RWPE2 (cell line): ENCODE results near the gene HIVEP1.

Source experiments
- ATAC-seq: fragments of 200-7000 bp; cut with Tn5 transposase; 3 replicates; pipeline ENCODE4 v1.9.1; 2021; ENCODE audit warnings: low read depth
- DNase-seq: peaks from one replicate; pipeline ENCODE4 v3.0.0-alpha.2; 2020; ENCODE audit warnings: low spot score
- H3K27ac ChIP-seq: fragments of 450-650 bp; 2 replicates; pipeline ENCODE4 v1.5.1; 2017; ENCODE audit warnings: mild to moderate bottlenecking; ENCODE audit not compliant: poor library complexity, severe bottlenecking
- H3K27me3 ChIP-seq: fragments of 250-450 bp; sonication (Bioruptor Pico); 2 replicates; pipeline ENCODE4 v1.5.1; 2021; ENCODE audit warnings: mild to moderate bottlenecking, moderate library complexity; ENCODE audit not compliant: insufficient read depth, poor library complexity, severe bottlenecking
- H3K36me3 ChIP-seq: fragments of 250-450 bp; sonication (Bioruptor Pico); 2 replicates; pipeline ENCODE4 v1.5.1; 2020; ENCODE audit warnings: low read depth, mild to moderate bottlenecking, moderate library complexity
- H3K4me1 ChIP-seq: fragments of 250-450 bp; sonication (Bioruptor Pico); 2 replicates; pipeline ENCODE4 v1.5.1; 2021; ENCODE audit warnings: mild to moderate bottlenecking, moderate library complexity; ENCODE audit not compliant: insufficient read depth, poor library complexity, severe bottlenecking
- H3K4me3 ChIP-seq: fragments of 250-450 bp; sonication (Bioruptor Pico); 2 replicates; pipeline ENCODE4 v1.5.1; 2021; ENCODE audit warnings: mild to moderate bottlenecking, moderate library complexity; ENCODE audit not compliant: severe bottlenecking
- H3K9me3 ChIP-seq: fragments of 250-450 bp; sonication (Bioruptor Pico); 2 replicates; pipeline ENCODE4 v1.5.1; 2021; ENCODE audit warnings: mild to moderate bottlenecking, moderate library complexity; ENCODE audit not compliant: severe bottlenecking
- CTCF ChIP-seq: fragments of 450-650 bp; IDR thresholded peaks from one replicate; pipeline ENCODE4 v1.5.1; 2017; ENCODE audit warnings: mild to moderate bottlenecking, moderate library complexity; ENCODE audit not compliant: poor library complexity, severe bottlenecking

Gene HIVEP1

GRCh38 chr6:12129523-12129922, 117.4 kb downstream of the HIVEP1 start:
- no peak for TF ChIP-seq CTCF
- no peak overlapping the region for H3K4me3 ChIP-seq
- H3K27ac ChIP-seq, result no peak overlapping the region
- no peak for DNase-seq
- no peaks in the 10 kb centered on the region for H3K9me3 ChIP-seq
- ATAC-seq, result no peak
- peaks cover 24% of the 10 kb centered on the region for H3K36me3 ChIP-seq
- H3K27me3 ChIP-seq, result no peaks in the 10 kb centered on the region
- peaks cover 5% of the 10 kb centered on the region for H3K4me1 ChIP-seq

GRCh38 chr6:12132351-12133222, 120.5 kb downstream of the HIVEP1 start:
- Histone ChIP-seq H3K9me3 (no peaks in the 10 kb centered on the region), H3K36me3 (peaks cover 25% of the 10 kb centered on the region), H3K27me3 (no peaks in the 10 kb centered on the region), H3K4me3 (no peak overlapping the region), H3K27ac (no peak overlapping the region), H3K4me1 (peaks cover 15% of the 10 kb centered on the region)
- DNase-seq (no peak), ATAC-seq (no peak)
- TF ChIP-seq CTCF, result no peak

- no peaks in the 10 kb centered on the region for H3K27me3 ChIP-seq
- no peak for TF ChIP-seq CTCF
- DNase-seq (no peak), ATAC-seq (no peak)
- no peaks in the 10 kb centered on the region for H3K9me3 ChIP-seq
- no peak overlapping the region for H3K4me3 ChIP-seq
- no peak overlapping the region for H3K27ac ChIP-seq
- H3K4me1 ChIP-seq, result peaks cover 17% of the 10 kb centered on the region
- peaks cover 38% of the 10 kb centered on the region for H3K36me3 ChIP-seq
Observed at GRCh38 chr6:12134581-12134980, 122.5 kb downstream of the HIVEP1 start.

GRCh38 chr6:12134991-12135390, 122.9 kb downstream of the HIVEP1 start:
- no peak for TF ChIP-seq CTCF

GRCh38 chr6:12136905-12137304, 124.8 kb downstream of the HIVEP1 start:
- no peak for DNase-seq
- no peak for TF ChIP-seq CTCF
- peaks cover 35% of the 10 kb centered on the region for H3K36me3 ChIP-seq

More at GRCh38 chr6:12134991-12135390, 122.9 kb downstream of the HIVEP1 start:
- no peak overlapping the region for H3K27ac ChIP-seq
- no peak for DNase-seq
- H3K4me1 ChIP-seq, result peaks cover 17% of the 10 kb centered on the region
- ATAC-seq, result no peak
- H3K9me3 ChIP-seq, result no peaks in the 10 kb centered on the region
- no peak overlapping the region for H3K4me3 ChIP-seq
- peaks cover 36% of the 10 kb centered on the region for H3K36me3 ChIP-seq
- H3K27me3 ChIP-seq, result no peaks in the 10 kb centered on the region

More at GRCh38 chr6:12136905-12137304, 124.8 kb downstream of the HIVEP1 start:
- Histone ChIP-seq H3K4me1 (peaks cover 12% of the 10 kb centered on the region), H3K9me3 (no peaks in the 10 kb centered on the region), H3K27ac (no peak overlapping the region), H3K27me3 (no peaks in the 10 kb centered on the region), H3K4me3 (no peak overlapping the region)
- ATAC-seq, result peak; percentile 70
